H9 (cell line): ENCODE results near the gene MTMR12. TPM values are rescaled to one million over a fixed set of nuclear protein-coding genes. Genes with fewer than 3 reads are reported as not detected.

Source experiments
- DNase-seq: peaks from one replicate; pipeline ENCODE4 v3.0.0-alpha.2; 2017
- H2AFZ ChIP-seq: one replicate; pipeline ENCODE4 v1.6.1; 2013; ENCODE audit warnings: mild to moderate bottlenecking, low read length, control low read depth, moderate library complexity
- H2AK5ac ChIP-seq: 2 replicates; pipeline ENCODE4 v1.6.1; 2013; ENCODE audit warnings: low read length, control low read depth, mixed read lengths; ENCODE audit not compliant: insufficient read length
- H2BK120ac ChIP-seq: one replicate; pipeline ENCODE4 v1.6.1; 2013; ENCODE audit warnings: low read depth, mild to moderate bottlenecking, low read length, control low read depth, inconsistent platforms; ENCODE audit not compliant: poor library complexity, severe bottlenecking
- H2BK12ac ChIP-seq: 2 replicates; pipeline ENCODE4 v1.6.1; 2013; ENCODE audit warnings: low read length, control low read depth, mixed read lengths, low read depth; ENCODE audit not compliant: insufficient read length
- H2BK15ac ChIP-seq: 2 replicates; pipeline ENCODE4 v1.6.1; 2013; ENCODE audit warnings: low read depth, low read length, control low read depth
- H2BK20ac ChIP-seq: one replicate; pipeline ENCODE4 v1.6.1; 2013; ENCODE audit warnings: low read depth, mild to moderate bottlenecking, low read length, control low read depth, inconsistent platforms; ENCODE audit not compliant: poor library complexity, severe bottlenecking
- H2BK5ac ChIP-seq: 2 replicates; pipeline ENCODE4 v1.6.1; 2013; ENCODE audit warnings: low read length, control low read depth, mixed read lengths; ENCODE audit not compliant: insufficient read length
- H3K14ac ChIP-seq: 2 replicates; pipeline ENCODE4 v1.6.1; 2013; ENCODE audit warnings: low read length, control low read depth; ENCODE audit not compliant: insufficient read depth
- H3K18ac ChIP-seq: 2 replicates; pipeline ENCODE4 v1.6.1; 2013; ENCODE audit warnings: low read depth, mild to moderate bottlenecking, mixed read lengths, low read length, control low read depth; ENCODE audit not compliant: insufficient read length
- H3K23ac ChIP-seq: 2 replicates; pipeline ENCODE4 v1.6.1; 2013; ENCODE audit warnings: low read length, control low read depth, mixed read lengths, low read depth; ENCODE audit not compliant: insufficient read length
- H3K23me2 ChIP-seq: 2 replicates; pipeline ENCODE4 v1.6.1; 2013; ENCODE audit warnings: low read depth, mild to moderate bottlenecking, mixed read lengths, low read length, control low read depth; ENCODE audit not compliant: insufficient read length, poor library complexity, severe bottlenecking
- H3K27ac ChIP-seq: 2 replicates; pipeline ENCODE4 v1.5.1; 2013; ENCODE audit warnings: low read length, control low read depth, mixed read lengths, low read depth; ENCODE audit not compliant: insufficient read length
- H3K27me3 ChIP-seq: 2 replicates; pipeline ENCODE4 v1.6.1; 2013; ENCODE audit warnings: low read length, control low read depth, inconsistent platforms; ENCODE audit not compliant: insufficient read depth
- H3K4ac ChIP-seq: 2 replicates; pipeline ENCODE4 v1.6.1; 2013; ENCODE audit warnings: low read depth, mild to moderate bottlenecking, control low read depth, inconsistent platforms, low read length, moderate library complexity
- H3K4me1 ChIP-seq: 2 replicates; pipeline ENCODE4 v1.6.1; 2013; ENCODE audit warnings: low read length, control low read depth, inconsistent platforms; ENCODE audit not compliant: insufficient read depth
- H3K4me2 ChIP-seq: 2 replicates; pipeline ENCODE4 v1.6.1; 2013; ENCODE audit warnings: low read length, control low read depth, mixed read lengths; ENCODE audit not compliant: insufficient read length, insufficient read depth
- H3K56ac ChIP-seq: 2 replicates; pipeline ENCODE4 v1.6.1; 2013; ENCODE audit warnings: low read depth, mild to moderate bottlenecking, mixed read lengths, low read length, control low read depth; ENCODE audit not compliant: insufficient read length
- H3K79me1 ChIP-seq: 2 replicates; pipeline ENCODE4 v1.6.1; 2013; ENCODE audit warnings: low read depth, mild to moderate bottlenecking, moderate library complexity, low read length, control low read depth, inconsistent platforms; ENCODE audit not compliant: insufficient read depth, poor library complexity, severe bottlenecking
- H3K79me2 ChIP-seq: 2 replicates; pipeline ENCODE4 v1.6.1; 2013; ENCODE audit warnings: low read length, control low read depth, inconsistent platforms; ENCODE audit not compliant: insufficient read depth
- H3K9ac ChIP-seq: 2 replicates; pipeline ENCODE4 v1.6.1; 2013; ENCODE audit warnings: low read length, control low read depth, mixed read lengths; ENCODE audit not compliant: insufficient read length; ENCODE audit errors: extremely low read depth
- H3K9me3 ChIP-seq: one replicate; pipeline ENCODE4 v1.6.1; 2013; ENCODE audit warnings: low read depth, low read length, inconsistent platforms; ENCODE audit not compliant: control insufficient read depth
- H3T11ph ChIP-seq: one replicate; pipeline ENCODE4 v1.6.1; 2013; ENCODE audit warnings: mild to moderate bottlenecking, low read length, control low read depth, inconsistent platforms
- H4K20me1 ChIP-seq: one replicate; pipeline ENCODE4 v1.6.1; 2013; ENCODE audit not compliant: control insufficient read depth, insufficient read length, insufficient read depth
- H4K5ac ChIP-seq: 2 replicates; pipeline ENCODE4 v1.6.1; 2013; ENCODE audit warnings: low read depth, mild to moderate bottlenecking, mixed read lengths, low read length, control low read depth; ENCODE audit not compliant: insufficient read length
- H4K8ac ChIP-seq: replicated peaks from 2 replicates; pipeline ENCODE4 v1.6.1; 2013; ENCODE audit warnings: low read length, control low read depth, mixed read lengths, low read depth; ENCODE audit not compliant: insufficient read length
- H4K91ac ChIP-seq: 2 replicates; pipeline ENCODE4 v1.6.1; 2013; ENCODE audit warnings: low read depth, mild to moderate bottlenecking, moderate library complexity, mixed read lengths, low read length, control low read depth; ENCODE audit not compliant: insufficient read length
- H3K27ac Mint-ChIP-seq, 3 experiments: 2 replicates in 2 of 3; 3 replicates in 1 of 3; pipeline ENCODE4 v1.8.0; 2020 to 2021; ENCODE audit warnings: mixed read lengths in 3 of 3, mild to moderate bottlenecking in 1 of 3, moderate library complexity in 1 of 3
- H3K27me3 Mint-ChIP-seq: 2 replicates; pipeline ENCODE4 v1.8.0; 2021; ENCODE audit warnings: low read depth, mild to moderate bottlenecking, moderate library complexity, mixed read lengths
- H3K36me3 Mint-ChIP-seq, 3 experiments: 2 replicates in 2 of 3; 3 replicates in 1 of 3; pipeline ENCODE4 v1.8.0; 2020 to 2021; ENCODE audit warnings: low read depth in 3 of 3, mixed read lengths in 3 of 3; ENCODE audit not compliant: insufficient read depth in 1 of 3
- H3K4me1 Mint-ChIP-seq, 2 experiments: 2 replicates each; pipeline ENCODE4 v1.8.0; 2020; ENCODE audit warnings: mixed read lengths in 2 of 2
- H3K4me3 Mint-ChIP-seq, 2 experiments: 2 replicates in 1 of 2; 3 replicates in 1 of 2; pipeline ENCODE4 v1.8.0; 2020 to 2021; ENCODE audit warnings: mild to moderate bottlenecking in 2 of 2, mixed read lengths in 2 of 2, moderate library complexity in 1 of 2
- H3K9me3 Mint-ChIP-seq, 2 experiments: 2 replicates in 1 of 2; 3 replicates in 1 of 2; pipeline ENCODE4 v1.8.0; 2020; ENCODE audit warnings: mild to moderate bottlenecking in 2 of 2, mixed read lengths in 2 of 2, moderate library complexity in 1 of 2
- CTCF ChIP-seq: fragments of 200-600 bp; sonication (generic); conservative IDR thresholded peaks from 3 replicates; pipeline ENCODE4 v1.8.0; 2021; ENCODE audit warnings: antibody characterized with exemption, mild to moderate bottlenecking
- total RNA-seq: library from RNA; stranded (reverse); gene quantifications from 2 replicates; pipeline ENCODE4 v1.2.1, GENCODE V29; 2021

The MTMR12 gene
- total RNA-seq, 1 experiment from 2014 or later = 39.3 TPM

GRCh38 chr5:32187675-32188074 lies 125.1 kb downstream of the MTMR12 start:
- no peaks in the 10 kb centered on the region for H3K4me1 Mint-ChIP-seq
- H3K27me3 Mint-ChIP-seq = no peaks in the 10 kb centered on the region; the same call in 1 of the 2 replicates

More at GRCh38 chr5:32187675-32188074, 125.1 kb downstream of the MTMR12 start:
- no peak overlapping the region for H2BK120ac ChIP-seq
- H3K4me1 ChIP-seq = no peaks in the 10 kb centered on the region
- Mint-ChIP-seq H3K9me3 (peaks cover 13% of the 10 kb centered on the region in 2 experiments), H3K36me3 (peaks cover 2 to 5% (median 3%) of the 10 kb centered on the region in 3 experiments; a peak in 3 of 7 replicates), H3K27ac (no peak overlapping the region), H3K4me3 (no peak overlapping the region)
- H2BK12ac ChIP-seq = no peak overlapping the region
- no peak overlapping the region for H2BK20ac ChIP-seq
- no peak overlapping the region for H4K5ac ChIP-seq
- no peak overlapping the region for H2BK5ac ChIP-seq
- no peak overlapping the region for H3K23ac ChIP-seq
- H3K9me3 ChIP-seq = no peaks in the 10 kb centered on the region
- no peak overlapping the region for H2BK15ac ChIP-seq
- H2AK5ac ChIP-seq = no peak overlapping the region
- no peak overlapping the region for H4K8ac ChIP-seq
- no peak overlapping the region for H3K56ac ChIP-seq
- H3T11ph ChIP-seq = no peak overlapping the region
- H3K4me2 ChIP-seq = no peak overlapping the region
- no peaks in the 10 kb centered on the region for H3K79me1 ChIP-seq
- no peak overlapping the region for H4K91ac ChIP-seq
- no peak overlapping the region for H3K9ac ChIP-seq
- no peaks in the 10 kb centered on the region for H3K79me2 ChIP-seq
- H3K4ac ChIP-seq = no peak overlapping the region
- no peak overlapping the region for H3K14ac ChIP-seq
- H3K27me3 ChIP-seq = no peaks in the 10 kb centered on the region
- no peak overlapping the region for H3K18ac ChIP-seq
- no peaks in the 10 kb centered on the region for H4K20me1 ChIP-seq
- no peaks in the 10 kb centered on the region for H3K23me2 ChIP-seq
- H3K27ac ChIP-seq = no peak overlapping the region
- no peak for DNase-seq
- no peak overlapping the region for H2AFZ ChIP-seq
- TF ChIP-seq CTCF = no peak
